HEK293T (cell line): ENCODE data around the gene INTS2.
"Not testable (repeated sequence)": the region's sequence is repeated elsewhere in the genome, so short reads cannot be mapped to it uniquely, and the experiment has no call there.

Experiments
- CTCF ChIA-PET: fragments of 350-600 bp; formaldehyde crosslinking; extraction: SDS; loops from one replicate; lab custom pipeline; 2021; ENCODE audit warnings: antibody characterized with exemption, inconsistent platforms; lab: Yijun Ruan, JAX
- POLR2A ChIA-PET: fragments of 350-600 bp; formaldehyde crosslinking; extraction: SDS; loops from one replicate; lab custom pipeline; 2020; ENCODE audit warnings: antibody characterized with exemption, inconsistent platforms; lab: Yijun Ruan, JAX
- DNase-seq: peaks from one replicate; pipeline ENCODE4 v3.0.0; 2012; ENCODE audit warnings: mixed read lengths; ENCODE audit errors: extremely low spot score
- ARNT ChIP-seq: fragments of 450-650 bp; IDR thresholded peaks from 2 replicates; pipeline ENCODE4 v1.6.1; 2017; ENCODE audit warnings: mild to moderate bottlenecking
- BHLHE40 ChIP-seq: fragments of 450-650 bp; IDR thresholded peaks from 2 replicates; pipeline ENCODE4 v1.6.1; 2016; ENCODE audit warnings: mild to moderate bottlenecking, moderate library complexity, borderline replicate concordance
- CTBP1 ChIP-seq: fragments of 450-650 bp; IDR thresholded peaks from 2 replicates; pipeline ENCODE4 v1.6.1; 2016; ENCODE audit warnings: borderline replicate concordance
- ELF4 ChIP-seq: fragments of 450-650 bp; IDR thresholded peaks from 2 replicates; pipeline ENCODE4 v1.6.1; 2017; ENCODE audit warnings: antibody characterized with exemption
- FOXA1 ChIP-seq: fragments of 450-650 bp; IDR thresholded peaks from 2 replicates; pipeline ENCODE4 v1.6.1; 2016; ENCODE audit warnings: mild to moderate bottlenecking
- FOXK2 ChIP-seq: fragments of 450-650 bp; IDR thresholded peaks from 2 replicates; pipeline ENCODE4 v1.6.1; 2016; ENCODE audit warnings: mild to moderate bottlenecking
- FOXM1 ChIP-seq: fragments of 450-650 bp; IDR thresholded peaks from 2 replicates; pipeline ENCODE4 v1.6.1; 2017; ENCODE audit warnings: mild to moderate bottlenecking, borderline replicate concordance
- HDGF ChIP-seq: fragments of 450-650 bp; IDR thresholded peaks from 2 replicates; pipeline ENCODE4 v1.6.1; 2017; ENCODE audit warnings: antibody characterized with exemption, borderline replicate concordance
- L3MBTL2 ChIP-seq: fragments of 450-650 bp; conservative IDR thresholded peaks from 2 replicates; pipeline ENCODE4 v1.6.1; 2016; ENCODE audit warnings: mild to moderate bottlenecking
- LEF1 ChIP-seq: fragments of 450-650 bp; IDR thresholded peaks from 2 replicates; pipeline ENCODE4 v1.6.1; 2017; ENCODE audit warnings: mild to moderate bottlenecking, borderline replicate concordance
- NFRKB ChIP-seq: fragments of 450-650 bp; IDR thresholded peaks from 2 replicates; pipeline ENCODE4 v1.6.1; 2016; ENCODE audit warnings: mild to moderate bottlenecking, moderate library complexity
- SP1 ChIP-seq: fragments of 450-650 bp; IDR thresholded peaks from 2 replicates; pipeline ENCODE4 v1.6.1; 2017
- SUZ12 ChIP-seq: fragments of 450-650 bp; IDR thresholded peaks from 2 replicates; pipeline ENCODE4 v1.6.1; 2016; ENCODE audit warnings: mild to moderate bottlenecking
- TARDBP ChIP-seq: fragments of 450-650 bp; IDR thresholded peaks from 2 replicates; pipeline ENCODE4 v1.6.1; 2016
- ZNF384 ChIP-seq: fragments of 450-650 bp; IDR thresholded peaks from 2 replicates; pipeline ENCODE4 v1.6.1; 2016
- TF ChIP-seq, protein P1 (sequence below): fragments of 450-650 bp; IDR thresholded peaks from 2 replicates; pipeline ENCODE4 v1.6.1; 2016

Gene INTS2

DNA sequence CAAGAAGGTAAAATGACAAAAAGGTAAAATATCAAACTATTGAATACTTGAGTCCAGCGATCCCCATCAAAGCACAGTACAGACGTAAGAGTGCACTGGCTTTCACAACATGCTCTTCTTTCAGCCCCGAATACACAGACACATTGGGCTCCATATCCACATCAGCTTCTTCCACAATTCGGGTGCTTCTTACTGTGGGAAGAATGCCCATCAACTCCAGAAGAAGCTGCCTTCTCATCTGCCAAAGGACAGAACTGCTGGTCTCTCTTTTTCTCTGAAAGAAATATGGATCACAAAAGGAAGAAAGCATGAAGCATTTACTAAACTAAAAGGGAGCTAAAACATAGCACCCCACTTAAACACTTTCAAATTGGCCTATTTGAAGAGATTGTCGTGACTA, 20.4 kb downstream of the INTS2 start:
- no peak for DNase-seq
- CTCF ChIA-PET = no interaction called here
- TF ChIP-seq ZNF384 (no peak), L3MBTL2 (no peak), CTBP1 (no peak), FOXK2 (no peak), FOXA1 (no peak), TARDBP (no peak), LEF1 (no peak), FOXM1 (no peak), ELF4 (no peak), SUZ12 (no peak), NFRKB (no peak)
- POLR2A ChIA-PET = interaction anchor here (1.0 kb wide), 1 partner anchor 21 kb away, joined by 3 read pairs; the partner anchor contains the start of gene INTS2

DNA sequence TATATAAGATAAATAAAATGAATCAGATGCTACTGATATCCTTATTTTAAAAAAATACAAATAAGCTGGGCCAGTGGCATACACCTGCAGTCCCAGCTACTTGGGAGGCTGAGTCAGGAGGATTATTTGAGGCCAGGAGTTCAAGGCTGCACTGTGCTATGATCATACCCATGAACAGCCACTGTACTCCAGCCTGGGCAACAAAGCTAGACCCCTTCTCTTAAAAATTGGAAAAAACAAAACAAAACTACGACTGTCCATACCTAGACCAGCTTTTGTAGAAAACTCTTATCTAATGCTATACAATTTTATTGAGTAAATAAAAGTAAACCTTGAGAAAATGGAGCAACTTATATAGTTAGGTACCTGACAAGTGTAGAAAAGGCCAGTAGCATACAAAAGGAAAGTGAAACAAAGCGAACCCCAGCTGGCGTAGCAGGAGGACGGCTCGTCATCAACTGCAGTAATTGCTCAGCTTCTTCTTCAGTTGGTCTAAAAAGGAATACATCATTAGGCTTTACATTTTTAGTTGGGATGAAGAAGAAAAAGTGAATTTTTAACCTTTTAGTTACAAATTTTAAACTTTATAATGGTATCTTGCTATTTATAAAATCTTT, 23.6 kb downstream of the INTS2 start:
- DNase-seq = no peak
- CTCF ChIA-PET = no interaction called here
- TF ChIP-seq ZNF384 (no peak), ARNT (no peak), FOXA1 (no peak), BHLHE40 (no peak), SP1 (no peak), L3MBTL2 (no peak), FOXK2 (no peak), TARDBP (no peak), ELF4 (no peak)
- TF ChIP-seq, protein P1, sequence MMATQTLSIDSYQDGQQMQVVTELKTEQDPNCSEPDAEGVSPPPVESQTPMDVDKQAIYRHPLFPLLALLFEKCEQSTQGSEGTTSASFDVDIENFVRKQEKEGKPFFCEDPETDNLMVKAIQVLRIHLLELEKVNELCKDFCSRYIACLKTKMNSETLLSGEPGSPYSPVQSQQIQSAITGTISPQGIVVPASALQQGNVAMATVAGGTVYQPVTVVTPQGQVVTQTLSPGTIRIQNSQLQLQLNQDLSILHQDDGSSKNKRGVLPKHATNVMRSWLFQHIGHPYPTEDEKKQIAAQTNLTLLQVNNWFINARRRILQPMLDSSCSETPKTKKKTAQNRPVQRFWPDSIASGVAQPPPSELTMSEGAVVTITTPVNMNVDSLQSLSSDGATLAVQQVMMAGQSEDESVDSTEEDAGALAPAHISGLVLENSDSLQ = no peak
- POLR2A ChIA-PET = interaction anchor here (1.2 kb wide), 1 partner anchor 24 kb away, joined by 3 read pairs; the partner anchor contains the start of gene INTS2

DNA sequence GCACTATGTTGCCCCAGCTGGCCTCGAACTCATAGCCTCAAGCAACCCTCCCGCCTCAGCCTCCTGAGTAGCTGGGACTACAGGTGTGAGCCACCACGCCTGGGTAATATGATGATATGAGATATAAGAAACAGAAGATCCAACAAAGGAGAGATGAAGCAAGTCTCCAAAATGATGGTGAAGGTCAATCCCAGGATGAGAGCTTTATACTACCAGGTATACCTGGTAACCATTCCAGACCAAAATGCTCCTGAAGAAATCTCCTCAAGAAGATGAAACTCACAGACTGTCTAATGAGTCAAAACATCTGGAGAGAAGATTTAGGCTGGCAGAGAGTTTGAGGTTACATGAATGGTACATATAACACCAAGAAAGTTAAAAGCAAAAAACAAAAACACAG, 24.5 kb downstream of the INTS2 start:
- CTCF ChIA-PET = interaction anchor here (0.5 kb wide), 1 partner anchor 1544 kb away, joined by 5 read pairs; no protein-coding TSS in a partner anchor
- POLR2A ChIA-PET = no interaction called here
- DNase-seq = no peak
- TF ChIP-seq SUZ12 (no peak), LEF1 (no peak), L3MBTL2 (no peak), FOXM1 (no peak)

DNA sequence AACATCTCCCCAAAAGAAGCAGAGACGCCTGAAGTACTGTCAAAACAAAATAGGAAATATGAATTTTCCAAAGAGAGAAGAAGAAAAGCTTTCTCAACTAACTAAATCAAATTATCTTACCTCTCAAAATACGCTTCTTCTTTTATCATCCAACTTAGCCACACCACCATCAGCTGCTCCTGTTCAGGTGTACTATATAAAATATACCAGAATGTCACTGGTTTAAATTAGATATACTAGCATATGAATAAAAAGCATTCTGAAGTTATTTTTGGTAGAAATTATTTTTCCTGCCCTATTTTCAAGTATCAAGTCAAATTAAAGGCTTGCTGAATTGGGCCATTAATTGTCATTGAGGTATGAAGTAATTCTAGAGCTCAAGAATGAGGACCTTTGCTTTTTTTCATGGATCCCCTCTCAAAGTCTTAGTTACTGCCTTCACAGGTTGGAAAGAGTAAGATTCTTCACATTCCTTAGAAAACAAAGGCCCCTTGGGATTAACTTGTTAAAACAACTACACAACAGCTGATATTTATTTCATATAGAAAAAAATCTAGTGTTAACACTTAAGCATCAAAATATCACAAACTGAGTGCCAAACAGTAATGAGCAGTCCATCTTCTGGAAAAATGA, 30.1 kb downstream of the INTS2 start:
- ChIA-PET CTCF (no interaction called here), POLR2A (no interaction called here)
- TF ChIP-seq ELF4 (no peak), HDGF (no peak), SUZ12 (no peak), LEF1 (no peak), BHLHE40 (no peak), SP1 (no peak), FOXK2 (no peak), CTBP1 (no peak), ARNT (no peak), FOXA1 (no peak), NFRKB (no peak), FOXM1 (no peak), L3MBTL2 (no peak), ZNF384 (no peak), TARDBP (no peak)
- TF ChIP-seq, protein P1 = no peak
- no peak for DNase-seq

DNA sequence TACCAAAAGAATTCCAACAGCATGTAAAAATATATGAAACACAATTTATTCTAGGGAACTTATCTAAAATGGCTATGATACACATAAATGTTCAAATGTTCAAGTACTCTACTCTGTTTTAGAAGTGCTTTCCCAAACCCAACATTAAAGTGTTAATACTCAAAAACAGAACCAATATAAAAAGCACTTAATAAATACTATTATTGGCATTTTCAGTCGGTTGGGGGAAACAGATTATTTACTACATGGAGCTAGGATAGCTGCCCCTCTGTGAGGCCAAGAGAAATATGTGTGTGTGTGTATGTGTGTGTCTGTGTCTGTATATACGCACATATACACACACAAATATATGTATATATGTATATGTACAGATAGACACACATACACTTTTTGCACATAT, 32.4 kb downstream of the INTS2 start:
- no peak for DNase-seq
- ChIA-PET CTCF (interaction anchor here (0.6 kb wide), 1 partner anchor 1225 kb away, joined by 4 read pairs; no protein-coding TSS in a partner anchor), POLR2A (no interaction called here)
- TF ChIP-seq FOXK2 = no peak
- no peak for TF ChIP-seq LEF1
- no peak for TF ChIP-seq BHLHE40
- no peak for TF ChIP-seq NFRKB
- TF ChIP-seq FOXA1 = no peak
- no peak for TF ChIP-seq SP1
- no peak for TF ChIP-seq ARNT
- TF ChIP-seq CTBP1 = no peak
- no peak for TF ChIP-seq FOXM1
- no peak for TF ChIP-seq ELF4
- no peak for TF ChIP-seq L3MBTL2
- TF ChIP-seq SUZ12 = no peak
- no peak for TF ChIP-seq HDGF
- TF ChIP-seq, protein P1 = no peak
- TF ChIP-seq ZNF384 = no peak

DNA sequence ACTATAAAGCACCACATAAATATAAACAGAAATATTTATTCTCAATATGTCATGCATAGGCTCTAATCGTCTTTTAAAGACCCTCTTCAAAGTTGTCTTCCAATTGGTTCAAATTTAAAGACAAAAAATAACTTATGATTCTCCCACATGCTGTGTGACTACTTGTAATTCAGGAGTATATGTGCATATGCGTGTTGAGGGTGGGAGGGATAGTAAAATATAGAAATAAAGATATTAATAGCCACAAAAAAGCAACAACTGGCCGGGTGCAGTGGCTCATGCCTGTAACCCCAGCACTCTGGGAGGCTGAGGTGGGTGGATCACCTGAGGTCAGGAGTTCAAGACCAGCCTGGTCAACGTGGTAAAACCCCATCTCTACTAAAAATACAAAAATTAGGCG, 33.5 kb downstream of the INTS2 start:
- CTCF ChIA-PET, POLR2A ChIA-PET: not testable (repeated sequence)

DNA sequence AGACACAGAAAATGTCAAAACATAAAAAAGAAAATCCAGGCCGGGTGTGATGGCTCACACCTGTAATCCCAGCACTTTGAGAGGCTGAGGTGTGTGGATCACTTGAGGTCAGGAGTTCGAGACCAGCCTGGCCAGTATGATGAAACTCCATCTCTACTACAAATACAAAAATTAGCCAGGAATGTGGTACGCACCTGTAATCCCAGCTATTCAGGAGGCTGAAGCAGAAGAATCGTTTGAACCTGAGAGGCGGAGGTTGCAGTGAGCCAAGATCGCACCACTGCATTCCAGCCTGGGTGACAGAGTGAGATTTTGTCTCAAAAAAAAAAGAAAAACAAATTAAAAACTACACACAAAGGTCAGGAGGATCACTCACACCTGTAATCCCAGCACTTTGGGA, 40.0 kb downstream of the INTS2 start:
- POLR2A ChIA-PET, CTCF ChIA-PET, DNase-seq: not testable (repeated sequence)

More for the DNA sequence above, 33.5 kb downstream of the INTS2 start:
- not testable (repeated sequence) for DNase-seq

DNA sequence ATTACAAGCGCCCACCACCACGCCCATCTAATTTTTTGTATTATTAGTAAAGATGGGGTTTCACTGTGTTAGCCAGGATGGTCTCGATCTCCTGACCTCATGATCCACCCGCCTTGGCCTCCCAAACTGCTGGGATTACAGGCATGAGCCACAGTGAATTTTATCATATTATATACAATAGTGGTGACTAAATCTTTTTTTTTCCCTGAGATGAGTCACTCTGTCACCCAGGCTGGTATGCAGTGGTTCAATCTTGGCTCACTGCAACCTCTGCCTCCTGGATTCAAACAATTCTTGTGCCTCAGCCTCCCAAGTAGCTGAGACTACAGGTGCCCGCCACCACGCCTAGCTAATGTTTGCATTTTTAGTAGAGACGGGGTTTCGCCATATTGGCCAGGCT, 41.9 kb downstream of the INTS2 start:
- DNase-seq, POLR2A ChIA-PET, CTCF ChIA-PET: not testable (repeated sequence)
